WTC11 (cell line): ENCODE results near the gene DALRD3. TPM values are rescaled to one million over a fixed set of nuclear protein-coding genes. Genes with fewer than 3 reads are reported as not detected.

Experiments
- ATAC-seq: fragments of 200-7000 bp; cut with Tn5 transposase; 2 replicates; pipeline ENCODE4 v1.10.0; 2021; ENCODE audit warnings: mild to moderate bottlenecking, moderate library complexity
- CTCF ChIA-PET: fragments of 300-600 bp; sonication (Branson Sonifier 250); formaldehyde crosslinking; loops from one replicate; lab custom pipeline; 2021; ENCODE audit warnings: antibody characterized with exemption; lab: Charles Lee
- POLR2A ChIA-PET: fragments of 350-600 bp; sonication (Branson Sonifier 250); formaldehyde crosslinking; loops from one replicate; lab custom pipeline; 2021; ENCODE audit warnings: antibody characterized with exemption; lab: Charles Lee
- DNase-seq: peaks from one replicate; pipeline ENCODE4 v3.0.0; 2021; ENCODE audit warnings: low spot score
- H3K27ac Mint-ChIP-seq: 2 replicates; pipeline ENCODE4 v1.8.0; 2021; ENCODE audit warnings: mixed read lengths
- H3K27me3 Mint-ChIP-seq: 2 replicates; pipeline ENCODE4 v1.8.0; 2021; ENCODE audit warnings: low read depth, mild to moderate bottlenecking, moderate library complexity, mixed read lengths
- H3K36me3 Mint-ChIP-seq: 2 replicates; pipeline ENCODE4 v1.8.0; 2021; ENCODE audit warnings: mixed read lengths
- H3K4me1 Mint-ChIP-seq: 2 replicates; pipeline ENCODE4 v1.8.0; 2022; ENCODE audit warnings: mixed read lengths
- H3K4me3 Mint-ChIP-seq: 2 replicates; pipeline ENCODE4 v1.8.0; 2021; ENCODE audit warnings: mild to moderate bottlenecking, moderate library complexity, mixed read lengths
- H3K9me3 Mint-ChIP-seq: 2 replicates; pipeline ENCODE4 v1.8.0; 2021; ENCODE audit warnings: mixed read lengths
- CREB1 ChIP-seq: sonication (generic); formaldehyde crosslinking; IDR thresholded peaks from 2 replicates; pipeline ENCODE4 v1.8.0; 2023; ENCODE audit warnings: mild to moderate bottlenecking, missing genetic modification reagents
- ELF4 ChIP-seq: sonication (generic); formaldehyde crosslinking; IDR thresholded peaks from 2 replicates; pipeline ENCODE4 v1.8.1; 2022; ENCODE audit warnings: low read depth, mild to moderate bottlenecking, moderate library complexity, missing genetic modification reagents
- EMX1 ChIP-seq: fragments of 250-450 bp; sonication (Bioruptor Pico); IDR thresholded peaks from 2 replicates; pipeline ENCODE4 v1.8.0; 2021; ENCODE audit warnings: mild to moderate bottlenecking
- ESRRA ChIP-seq: sonication (generic); formaldehyde crosslinking; IDR thresholded peaks from 2 replicates; pipeline ENCODE4 v1.8.1; 2022; ENCODE audit warnings: mild to moderate bottlenecking, missing genetic modification reagents, borderline replicate concordance
- ETV6 ChIP-seq: sonication (generic); formaldehyde crosslinking; IDR thresholded peaks from 2 replicates; pipeline ENCODE4 v1.8.1; 2022; ENCODE audit warnings: mild to moderate bottlenecking, missing genetic modification reagents
- GTF2I ChIP-seq: fragments of 250-450 bp; sonication (Bioruptor Pico); conservative IDR thresholded peaks from 2 replicates; pipeline ENCODE4 v1.4.0; 2021; ENCODE audit warnings: mild to moderate bottlenecking
- JAZF1 ChIP-seq: fragments of 250-450 bp; sonication (Bioruptor Pico); IDR thresholded peaks from 2 replicates; pipeline ENCODE4 v1.9.0; 2021; ENCODE audit warnings: moderate library complexity, mild to moderate bottlenecking, inconsistent platforms
- NFATC4 ChIP-seq: fragments of 250-450 bp; sonication (Bioruptor Pico); IDR thresholded peaks from 2 replicates; pipeline ENCODE4 v1.9.0; 2021; ENCODE audit warnings: mild to moderate bottlenecking
- OVOL2 ChIP-seq: fragments of 250-450 bp; sonication (Bioruptor Pico); IDR thresholded peaks from 2 replicates; pipeline ENCODE4 v1.9.0; 2021; ENCODE audit warnings: mild to moderate bottlenecking, borderline replicate concordance
- SMAD4 ChIP-seq: sonication (generic); formaldehyde crosslinking; IDR thresholded peaks from 2 replicates; pipeline ENCODE4 v1.8.0; 2022; ENCODE audit warnings: mild to moderate bottlenecking, missing genetic modification reagents
- ZNF232 ChIP-seq: sonication (generic); formaldehyde crosslinking; IDR thresholded peaks from 2 replicates; pipeline ENCODE4 v1.8.0; 2022; ENCODE audit warnings: mild to moderate bottlenecking, missing genetic modification reagents
- ZNF317 ChIP-seq: sonication (generic); formaldehyde crosslinking; IDR thresholded peaks from 2 replicates; pipeline ENCODE4 v1.8.1; 2023; ENCODE audit warnings: low read depth, mild to moderate bottlenecking, moderate library complexity, missing genetic modification reagents, borderline replicate concordance
- total RNA-seq: library from RNA; stranded (reverse); gene quantifications from 3 replicates; pipeline ENCODE4 v1.2.3, GENCODE V29; 2021
- TF ChIP-seq, protein P1 (sequence below): sonication (generic); formaldehyde crosslinking; IDR thresholded peaks from 2 replicates; pipeline ENCODE4 v1.8.0; 2023; ENCODE audit warnings: mild to moderate bottlenecking, missing genetic modification reagents
- TF ChIP-seq, protein P2 (sequence below): sonication (generic); formaldehyde crosslinking; IDR thresholded peaks from 2 replicates; pipeline ENCODE4 v1.8.0; 2023; ENCODE audit warnings: missing genetic modification reagents, mild to moderate bottlenecking, borderline replicate concordance
- TF ChIP-seq, protein P3 (sequence below): fragments of 250-450 bp; sonication (Bioruptor Pico); IDR thresholded peaks from 2 replicates; pipeline ENCODE4 v1.9.0; 2021; ENCODE audit warnings: mild to moderate bottlenecking
- TF ChIP-seq, protein P4 (sequence below): fragments of 250-450 bp; sonication (Bioruptor Pico); IDR thresholded peaks from 2 replicates; pipeline ENCODE4 v2.1.2; 2022; ENCODE audit warnings: mild to moderate bottlenecking, moderate library complexity
- TF ChIP-seq, protein P5 (sequence below): sonication (generic); formaldehyde crosslinking; IDR thresholded peaks from 2 replicates; pipeline ENCODE4 v1.8.1; 2023; ENCODE audit warnings: mild to moderate bottlenecking, missing genetic modification reagents, borderline replicate concordance
- TF ChIP-seq, protein P6 (sequence below): fragments of 250-450 bp; sonication (Bioruptor Pico); IDR thresholded peaks from 2 replicates; pipeline ENCODE4 v1.8.0; 2021; ENCODE audit warnings: mild to moderate bottlenecking

Gene DALRD3
- total RNA-seq, 1 experiment from 2014 or later, result 41.4 TPM

DNA sequence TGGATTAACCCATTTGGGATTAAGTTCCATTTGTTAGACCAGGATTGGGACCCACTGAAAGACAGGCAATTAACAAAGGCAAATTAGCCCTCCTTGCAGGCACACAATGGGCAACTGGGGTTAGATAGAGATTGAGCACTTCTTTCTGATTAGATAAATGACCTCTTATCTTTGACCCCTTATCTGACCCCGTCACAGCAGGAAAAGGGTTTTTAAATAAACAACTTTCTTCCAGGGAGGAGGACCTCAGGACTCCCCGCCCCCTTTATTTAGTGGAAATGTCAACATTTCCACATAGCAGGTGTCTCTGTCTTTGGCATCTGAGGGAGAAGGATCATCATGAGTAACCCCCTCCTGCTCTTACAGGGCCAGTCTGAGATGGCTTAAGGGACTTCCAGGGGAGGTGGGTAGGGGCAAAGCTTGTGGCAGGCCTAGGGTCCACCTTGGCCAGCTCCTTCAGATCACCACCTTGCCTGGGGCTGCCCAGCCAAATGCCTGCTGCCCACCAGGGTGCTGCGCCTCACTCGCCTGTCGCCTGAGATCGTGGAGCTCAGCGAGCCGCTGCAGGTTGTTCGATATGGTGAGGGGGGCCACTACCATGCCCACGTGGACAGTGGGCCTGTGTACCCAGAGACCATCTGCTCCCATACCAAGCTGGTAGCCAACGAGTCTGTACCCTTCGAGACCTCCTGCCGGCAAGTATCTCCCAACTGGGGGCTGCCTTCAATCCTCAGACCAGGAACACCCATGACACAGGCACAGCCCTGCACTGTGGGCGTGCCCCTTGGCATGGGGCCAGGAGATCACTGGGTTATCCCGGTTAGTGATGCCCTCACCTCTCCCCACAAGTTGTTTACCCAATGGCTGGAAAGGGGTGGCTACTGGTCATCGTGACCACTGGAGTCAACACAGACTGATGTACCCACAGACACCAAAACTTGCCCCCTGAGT is 13.8 kb downstream of the DALRD3 start:
- peaks cover 11% of the 10 kb centered on the region; the same call in 1 of the 2 replicates for H3K36me3 Mint-ChIP-seq
- ATAC-seq, result no peak
- H3K9me3 Mint-ChIP-seq, result no peaks in the 10 kb centered on the region
- H3K4me1 Mint-ChIP-seq, result peaks cover 23% of the 10 kb centered on the region
- H3K27me3 Mint-ChIP-seq, result no peaks in the 10 kb centered on the region
- no peak for DNase-seq
- no peak for TF ChIP-seq SMAD4 (CRISPR knock-in tag)
- TF ChIP-seq ESRRA (CRISPR knock-in tag), result no peak
- TF ChIP-seq, protein P1, sequence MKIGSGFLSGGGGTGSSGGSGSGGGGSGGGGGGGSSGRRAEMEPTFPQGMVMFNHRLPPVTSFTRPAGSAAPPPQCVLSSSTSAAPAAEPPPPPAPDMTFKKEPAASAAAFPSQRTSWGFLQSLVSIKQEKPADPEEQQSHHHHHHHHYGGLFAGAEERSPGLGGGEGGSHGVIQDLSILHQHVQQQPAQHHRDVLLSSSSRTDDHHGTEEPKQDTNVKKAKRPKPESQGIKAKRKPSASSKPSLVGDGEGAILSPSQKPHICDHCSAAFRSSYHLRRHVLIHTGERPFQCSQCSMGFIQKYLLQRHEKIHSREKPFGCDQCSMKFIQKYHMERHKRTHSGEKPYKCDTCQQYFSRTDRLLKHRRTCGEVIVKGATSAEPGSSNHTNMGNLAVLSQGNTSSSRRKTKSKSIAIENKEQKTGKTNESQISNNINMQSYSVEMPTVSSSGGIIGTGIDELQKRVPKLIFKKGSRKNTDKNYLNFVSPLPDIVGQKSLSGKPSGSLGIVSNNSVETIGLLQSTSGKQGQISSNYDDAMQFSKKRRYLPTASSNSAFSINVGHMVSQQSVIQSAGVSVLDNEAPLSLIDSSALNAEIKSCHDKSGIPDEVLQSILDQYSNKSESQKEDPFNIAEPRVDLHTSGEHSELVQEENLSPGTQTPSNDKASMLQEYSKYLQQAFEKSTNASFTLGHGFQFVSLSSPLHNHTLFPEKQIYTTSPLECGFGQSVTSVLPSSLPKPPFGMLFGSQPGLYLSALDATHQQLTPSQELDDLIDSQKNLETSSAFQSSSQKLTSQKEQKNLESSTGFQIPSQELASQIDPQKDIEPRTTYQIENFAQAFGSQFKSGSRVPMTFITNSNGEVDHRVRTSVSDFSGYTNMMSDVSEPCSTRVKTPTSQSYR, result no peak
- TF ChIP-seq NFATC4 (CRISPR knock-in tag), result no peak
- no peak for TF ChIP-seq ELF4
- TF ChIP-seq, protein P2, sequence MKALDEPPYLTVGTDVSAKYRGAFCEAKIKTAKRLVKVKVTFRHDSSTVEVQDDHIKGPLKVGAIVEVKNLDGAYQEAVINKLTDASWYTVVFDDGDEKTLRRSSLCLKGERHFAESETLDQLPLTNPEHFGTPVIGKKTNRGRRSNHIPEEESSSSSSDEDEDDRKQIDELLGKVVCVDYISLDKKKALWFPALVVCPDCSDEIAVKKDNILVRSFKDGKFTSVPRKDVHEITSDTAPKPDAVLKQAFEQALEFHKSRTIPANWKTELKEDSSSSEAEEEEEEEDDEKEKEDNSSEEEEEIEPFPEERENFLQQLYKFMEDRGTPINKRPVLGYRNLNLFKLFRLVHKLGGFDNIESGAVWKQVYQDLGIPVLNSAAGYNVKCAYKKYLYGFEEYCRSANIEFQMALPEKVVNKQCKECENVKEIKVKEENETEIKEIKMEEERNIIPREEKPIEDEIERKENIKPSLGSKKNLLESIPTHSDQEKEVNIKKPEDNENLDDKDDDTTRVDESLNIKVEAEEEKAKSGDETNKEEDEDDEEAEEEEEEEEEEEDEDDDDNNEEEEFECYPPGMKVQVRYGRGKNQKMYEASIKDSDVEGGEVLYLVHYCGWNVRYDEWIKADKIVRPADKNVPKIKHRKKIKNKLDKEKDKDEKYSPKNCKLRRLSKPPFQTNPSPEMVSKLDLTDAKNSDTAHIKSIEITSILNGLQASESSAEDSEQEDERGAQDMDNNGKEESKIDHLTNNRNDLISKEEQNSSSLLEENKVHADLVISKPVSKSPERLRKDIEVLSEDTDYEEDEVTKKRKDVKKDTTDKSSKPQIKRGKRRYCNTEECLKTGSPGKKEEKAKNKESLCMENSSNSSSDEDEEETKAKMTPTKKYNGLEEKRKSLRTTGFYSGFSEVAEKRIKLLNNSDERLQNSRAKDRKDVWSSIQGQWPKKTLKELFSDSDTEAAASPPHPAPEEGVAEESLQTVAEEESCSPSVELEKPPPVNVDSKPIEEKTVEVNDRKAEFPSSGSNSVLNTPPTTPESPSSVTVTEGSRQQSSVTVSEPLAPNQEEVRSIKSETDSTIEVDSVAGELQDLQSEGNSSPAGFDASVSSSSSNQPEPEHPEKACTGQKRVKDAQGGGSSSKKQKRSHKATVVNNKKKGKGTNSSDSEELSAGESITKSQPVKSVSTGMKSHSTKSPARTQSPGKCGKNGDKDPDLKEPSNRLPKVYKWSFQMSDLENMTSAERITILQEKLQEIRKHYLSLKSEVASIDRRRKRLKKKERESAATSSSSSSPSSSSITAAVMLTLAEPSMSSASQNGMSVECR (CRISPR knock-in tag), result no peak
- TF ChIP-seq CREB1, result no peak
- TF ChIP-seq JAZF1, result no peak
- no peak for TF ChIP-seq ZNF317 (CRISPR knock-in tag)
- TF ChIP-seq, protein P3, sequence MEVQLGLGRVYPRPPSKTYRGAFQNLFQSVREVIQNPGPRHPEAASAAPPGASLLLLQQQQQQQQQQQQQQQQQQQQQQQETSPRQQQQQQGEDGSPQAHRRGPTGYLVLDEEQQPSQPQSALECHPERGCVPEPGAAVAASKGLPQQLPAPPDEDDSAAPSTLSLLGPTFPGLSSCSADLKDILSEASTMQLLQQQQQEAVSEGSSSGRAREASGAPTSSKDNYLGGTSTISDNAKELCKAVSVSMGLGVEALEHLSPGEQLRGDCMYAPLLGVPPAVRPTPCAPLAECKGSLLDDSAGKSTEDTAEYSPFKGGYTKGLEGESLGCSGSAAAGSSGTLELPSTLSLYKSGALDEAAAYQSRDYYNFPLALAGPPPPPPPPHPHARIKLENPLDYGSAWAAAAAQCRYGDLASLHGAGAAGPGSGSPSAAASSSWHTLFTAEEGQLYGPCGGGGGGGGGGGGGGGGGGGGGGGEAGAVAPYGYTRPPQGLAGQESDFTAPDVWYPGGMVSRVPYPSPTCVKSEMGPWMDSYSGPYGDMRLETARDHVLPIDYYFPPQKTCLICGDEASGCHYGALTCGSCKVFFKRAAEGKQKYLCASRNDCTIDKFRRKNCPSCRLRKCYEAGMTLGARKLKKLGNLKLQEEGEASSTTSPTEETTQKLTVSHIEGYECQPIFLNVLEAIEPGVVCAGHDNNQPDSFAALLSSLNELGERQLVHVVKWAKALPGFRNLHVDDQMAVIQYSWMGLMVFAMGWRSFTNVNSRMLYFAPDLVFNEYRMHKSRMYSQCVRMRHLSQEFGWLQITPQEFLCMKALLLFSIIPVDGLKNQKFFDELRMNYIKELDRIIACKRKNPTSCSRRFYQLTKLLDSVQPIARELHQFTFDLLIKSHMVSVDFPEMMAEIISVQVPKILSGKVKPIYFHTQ (CRISPR knock-in tag), result no peak
- TF ChIP-seq, protein P4, sequence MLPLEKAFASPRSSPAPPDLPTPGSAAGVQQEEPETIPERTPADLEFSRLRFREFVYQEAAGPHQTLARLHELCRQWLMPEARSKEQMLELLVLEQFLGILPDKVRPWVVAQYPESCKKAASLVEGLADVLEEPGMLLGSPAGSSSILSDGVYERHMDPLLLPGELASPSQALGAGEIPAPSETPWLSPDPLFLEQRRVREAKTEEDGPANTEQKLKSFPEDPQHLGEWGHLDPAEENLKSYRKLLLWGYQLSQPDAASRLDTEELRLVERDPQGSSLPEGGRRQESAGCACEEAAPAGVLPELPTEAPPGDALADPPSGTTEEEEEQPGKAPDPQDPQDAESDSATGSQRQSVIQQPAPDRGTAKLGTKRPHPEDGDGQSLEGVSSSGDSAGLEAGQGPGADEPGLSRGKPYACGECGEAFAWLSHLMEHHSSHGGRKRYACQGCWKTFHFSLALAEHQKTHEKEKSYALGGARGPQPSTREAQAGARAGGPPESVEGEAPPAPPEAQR (CRISPR knock-in tag), result no peak
- TF ChIP-seq OVOL2 (CRISPR knock-in tag), result no peak
- TF ChIP-seq GTF2I (CRISPR knock-in tag), result no peak
- TF ChIP-seq ETV6 (CRISPR knock-in tag), result no peak
- TF ChIP-seq EMX1 (CRISPR knock-in tag), result no peak
- TF ChIP-seq ZNF232 (CRISPR knock-in tag), result no peak
- TF ChIP-seq, protein P5, sequence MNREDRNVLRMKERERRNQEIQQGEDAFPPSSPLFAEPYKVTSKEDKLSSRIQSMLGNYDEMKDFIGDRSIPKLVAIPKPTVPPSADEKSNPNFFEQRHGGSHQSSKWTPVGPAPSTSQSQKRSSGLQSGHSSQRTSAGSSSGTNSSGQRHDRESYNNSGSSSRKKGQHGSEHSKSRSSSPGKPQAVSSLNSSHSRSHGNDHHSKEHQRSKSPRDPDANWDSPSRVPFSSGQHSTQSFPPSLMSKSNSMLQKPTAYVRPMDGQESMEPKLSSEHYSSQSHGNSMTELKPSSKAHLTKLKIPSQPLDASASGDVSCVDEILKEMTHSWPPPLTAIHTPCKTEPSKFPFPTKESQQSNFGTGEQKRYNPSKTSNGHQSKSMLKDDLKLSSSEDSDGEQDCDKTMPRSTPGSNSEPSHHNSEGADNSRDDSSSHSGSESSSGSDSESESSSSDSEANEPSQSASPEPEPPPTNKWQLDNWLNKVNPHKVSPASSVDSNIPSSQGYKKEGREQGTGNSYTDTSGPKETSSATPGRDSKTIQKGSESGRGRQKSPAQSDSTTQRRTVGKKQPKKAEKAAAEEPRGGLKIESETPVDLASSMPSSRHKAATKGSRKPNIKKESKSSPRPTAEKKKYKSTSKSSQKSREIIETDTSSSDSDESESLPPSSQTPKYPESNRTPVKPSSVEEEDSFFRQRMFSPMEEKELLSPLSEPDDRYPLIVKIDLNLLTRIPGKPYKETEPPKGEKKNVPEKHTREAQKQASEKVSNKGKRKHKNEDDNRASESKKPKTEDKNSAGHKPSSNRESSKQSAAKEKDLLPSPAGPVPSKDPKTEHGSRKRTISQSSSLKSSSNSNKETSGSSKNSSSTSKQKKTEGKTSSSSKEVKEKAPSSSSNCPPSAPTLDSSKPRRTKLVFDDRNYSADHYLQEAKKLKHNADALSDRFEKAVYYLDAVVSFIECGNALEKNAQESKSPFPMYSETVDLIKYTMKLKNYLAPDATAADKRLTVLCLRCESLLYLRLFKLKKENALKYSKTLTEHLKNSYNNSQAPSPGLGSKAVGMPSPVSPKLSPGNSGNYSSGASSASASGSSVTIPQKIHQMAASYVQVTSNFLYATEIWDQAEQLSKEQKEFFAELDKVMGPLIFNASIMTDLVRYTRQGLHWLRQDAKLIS (CRISPR knock-in tag), result no peak
- TF ChIP-seq, protein P6, sequence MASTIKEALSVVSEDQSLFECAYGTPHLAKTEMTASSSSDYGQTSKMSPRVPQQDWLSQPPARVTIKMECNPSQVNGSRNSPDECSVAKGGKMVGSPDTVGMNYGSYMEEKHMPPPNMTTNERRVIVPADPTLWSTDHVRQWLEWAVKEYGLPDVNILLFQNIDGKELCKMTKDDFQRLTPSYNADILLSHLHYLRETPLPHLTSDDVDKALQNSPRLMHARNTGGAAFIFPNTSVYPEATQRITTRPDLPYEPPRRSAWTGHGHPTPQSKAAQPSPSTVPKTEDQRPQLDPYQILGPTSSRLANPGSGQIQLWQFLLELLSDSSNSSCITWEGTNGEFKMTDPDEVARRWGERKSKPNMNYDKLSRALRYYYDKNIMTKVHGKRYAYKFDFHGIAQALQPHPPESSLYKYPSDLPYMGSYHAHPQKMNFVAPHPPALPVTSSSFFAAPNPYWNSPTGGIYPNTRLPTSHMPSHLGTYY (CRISPR knock-in tag), result no peak
- ChIA-PET POLR2A (no interaction called here), CTCF (interaction anchor here (1.0 to 4.1 kb wide), 2 partner anchors 17 kb away, joined by 5 to 107 read pairs; partner anchors contain the start of gene P4HTM)
- no peak overlapping the region for H3K27ac Mint-ChIP-seq
- H3K4me3 Mint-ChIP-seq, result no peak overlapping the region
